ENCODE measurements around the gene DDX41. TPM values are rescaled to one million over a fixed set of nuclear protein-coding genes. Genes with fewer than 3 reads are reported as not detected.

Gene DDX41
- total RNA-seq, 1 donor from 2014 or later, result 174 TPM

- TF ChIP-seq CTCF (conservative IDR thresholded peaks at IDR 0.05; ENCODE audit: low read depth, low read length), result no peak
- no peak for DNase-seq (ENCODE audit: low read depth)
- H3K4me3 ChIP-seq (ENCODE audit: low read depth, low read length), result no peak overlapping the region
These were observed 48.5 kb downstream of the DDX41 start for GRCh38 chr5:177468329-177468684.

- no peak for DNase-seq (ENCODE audit: low read depth)
- no peak for TF ChIP-seq CTCF (conservative IDR thresholded peaks at IDR 0.05; ENCODE audit: low read depth, low read length)
- H3K4me3 ChIP-seq (ENCODE audit: low read depth, low read length), result no peak overlapping the region
These were observed 49.3 kb downstream of the DDX41 start for GRCh38 chr5:177467436-177467835.

GRCh38 chr5:177466861-177467260, 49.9 kb downstream of the DDX41 start:
- no peak for TF ChIP-seq CTCF (conservative IDR thresholded peaks at IDR 0.05; ENCODE audit: low read depth, low read length)
- H3K4me3 ChIP-seq (ENCODE audit: low read depth, low read length), result no peak overlapping the region
- DNase-seq (ENCODE audit: low read depth), result no peak

GRCh38 chr5:177465044-177465443, 51.7 kb downstream of the DDX41 start:
- no peak for TF ChIP-seq CTCF (conservative IDR thresholded peaks at IDR 0.05; ENCODE audit: low read depth, low read length)
- no peak for DNase-seq (ENCODE audit: low read depth)
- no peak overlapping the region for H3K4me3 ChIP-seq (ENCODE audit: low read depth, low read length)

GRCh38 chr5:177462021-177462670, 54.6 kb downstream of the DDX41 start:
- no peak for TF ChIP-seq CTCF (conservative IDR thresholded peaks at IDR 0.05; ENCODE audit: low read depth, low read length)
- H3K4me3 ChIP-seq (ENCODE audit: low read depth, low read length), result no peak overlapping the region
- DNase-seq (ENCODE audit: low read depth), result no peak

Other genes with a start within 250 kb of the DDX41 start
- gene RAB24, start 213.2 kb downstream of the DDX41 start, total RNA-seq, result 16.7 and 22.4 TPM in 2 replicates
- 150 and 273 TPM in 2 replicates for gene PRELID1, start 213.2 kb downstream of the DDX41 start, total RNA-seq
- 41.9 and 42.7 TPM in 2 replicates for gene MXD3, start 205.1 kb downstream of the DDX41 start, total RNA-seq
- gene LMAN2, start 165.3 kb downstream of the DDX41 start, total RNA-seq, result 252 and 266 TPM in 2 replicates
- gene RGS14, start 159.0 kb downstream of the DDX41 start, total RNA-seq, result 17.1 and 19.6 TPM in 2 replicates
- gene SLC34A1, start 132.5 kb downstream of the DDX41 start, total RNA-seq, result not detected in 2 replicates
- gene PFN3, start 116.3 kb downstream of the DDX41 start, total RNA-seq, result not detected in 2 replicates
- gene F12, start 107.4 kb downstream of the DDX41 start, total RNA-seq, result 9.2 and 12.9 TPM in 2 replicates
- gene GRK6, start 90.3 kb downstream of the DDX41 start, total RNA-seq, result 66.5 and 95.8 TPM in 2 replicates
- 28.4 and 30.9 TPM in 2 replicates for gene PRR7, start 70.1 kb downstream of the DDX41 start, total RNA-seq
- gene DBN1, start 43.3 kb downstream of the DDX41 start, total RNA-seq, result 430 and 471 TPM in 2 replicates
- 286 and 420 TPM in 2 replicates for gene PDLIM7, start 19.4 kb downstream of the DDX41 start, total RNA-seq
- 0.36 and 1.5 TPM in 2 replicates for gene DOK3, start 7.1 kb downstream of the DDX41 start, total RNA-seq
- gene FAM193B, start 37.6 kb upstream of the DDX41 start, total RNA-seq, result 22.4 and 36.4 TPM in 2 replicates
- 92.0 and 102 TPM in 2 replicates for gene TMED9, start 75.2 kb upstream of the DDX41 start, total RNA-seq
- gene B4GALT7, start 83.2 kb upstream of the DDX41 start, total RNA-seq, result 31.5 and 36.8 TPM in 2 replicates